Nucleus accumbens (tissue), 56 donors: ENCODE data around the gene FBN1.

Experiments
- DNase-seq, 56 donors: peaks; one replicate each; lab custom pipeline; 2025; lab: John Stamatoyannopoulos, UW

FBN1 gene

GRCh38 chr15:48384616-48385015, 260.9 kb downstream of the FBN1 start:
- DNase-seq: no peak

GRCh38 chr15:48383031-48383430, 262.5 kb downstream of the FBN1 start:
- no peak for DNase-seq

- no peak for DNase-seq
Observed at GRCh38 chr15:48381861-48382260, 263.6 kb downstream of the FBN1 start.

- DNase-seq: no peak
Observed at GRCh38 chr15:48380198-48380597, 265.3 kb downstream of the FBN1 start.

GRCh38 chr15:48375767-48376166, 269.7 kb downstream of the FBN1 start:
- DNase-seq: no peak

- no peak for DNase-seq
Observed at GRCh38 chr15:48374472-48374871, 271.0 kb downstream of the FBN1 start.

GRCh38 chr15:48373821-48374451, 271.6 kb downstream of the FBN1 start:
- DNase-seq: no peak

GRCh38 chr15:48371961-48372360, 273.5 kb downstream of the FBN1 start:
- DNase-seq: no peak

GRCh38 chr15:48371550-48371949, 274.0 kb downstream of the FBN1 start:
- DNase-seq: no peak

GRCh38 chr15:48370460-48370859, 275.0 kb downstream of the FBN1 start:
- DNase-seq: no peak

GRCh38 chr15:48367483-48367882, 278.0 kb downstream of the FBN1 start:
- DNase-seq: no peak

- no peak for DNase-seq
Observed at GRCh38 chr15:48366584-48367312, 278.8 kb downstream of the FBN1 start.

- no peak for DNase-seq
Observed at GRCh38 chr15:48365575-48365974, 279.9 kb downstream of the FBN1 start.

GRCh38 chr15:48363474-48363873, 282.0 kb downstream of the FBN1 start:
- DNase-seq: no peak

- no peak for DNase-seq
Observed at GRCh38 chr15:48361685-48362084, 283.8 kb downstream of the FBN1 start.

GRCh38 chr15:48360841-48361240, 284.7 kb downstream of the FBN1 start:
- no peak for DNase-seq
